Keratinocyte (primary cell): Measurements from ENCODE around the gene HSF5. TPM values are rescaled to one million over a fixed set of nuclear protein-coding genes. Genes with fewer than 3 reads are reported as not detected.

Source experiments
- DNase-seq: peaks from one replicate; pipeline ENCODE4 v3.0.0-alpha.2; 2011; ENCODE audit warnings: low read depth, missing footprints, low spot score
- FAIRE-seq: peaks from 2 replicates; lab custom pipeline; 2011; peaks lifted over from hg19 to GRCh38; lab: Jason Lieb, UNC
- H2AFZ ChIP-seq: 2 replicates; pipeline ENCODE4 v1.6.0; 2012; ENCODE audit warnings: low read length, control low read depth, inconsistent platforms; ENCODE audit not compliant: control insufficient read depth
- H3K27ac ChIP-seq: 2 replicates; pipeline ENCODE4 v1.5.1; 2011; ENCODE audit warnings: low read length; ENCODE audit not compliant: control insufficient read depth, insufficient read depth
- H3K27me3 ChIP-seq: 3 replicates; pipeline ENCODE4 v1.6.0; 2011; ENCODE audit warnings: low read length; ENCODE audit not compliant: control insufficient read depth, insufficient read depth; ENCODE audit errors: extremely low read depth
- H3K36me3 ChIP-seq, 2 experiments: 2 replicates in 1 of 2; 3 replicates in 1 of 2; pipeline ENCODE4 v1.5.1; 2011; ENCODE audit warnings: low read length in 2 of 2, mild to moderate bottlenecking in 1 of 2; ENCODE audit not compliant: control insufficient read depth in 2 of 2, insufficient read depth in 2 of 2; ENCODE audit errors: extremely low read depth in 1 of 2
- H3K4me1 ChIP-seq: 3 replicates; pipeline ENCODE4 v1.5.1; 2011; ENCODE audit warnings: low read length; ENCODE audit not compliant: control insufficient read depth, insufficient read depth; ENCODE audit errors: extremely low read depth
- H3K4me2 ChIP-seq: 3 replicates; pipeline ENCODE4 v1.6.0; 2011; ENCODE audit warnings: low read depth, low read length; ENCODE audit not compliant: control insufficient read depth, insufficient read depth; ENCODE audit errors: extremely low read depth
- H3K4me3 ChIP-seq, 3 experiments: fragments of 200-600 bp in 1 of 3; sonication (generic) in 1 of 3; 2 replicates in 2 of 3; 3 replicates in 1 of 3; pipeline ENCODE4 v1.5.1; 2011 to 2016; ENCODE audit warnings: low read length in 3 of 3, mild to moderate bottlenecking in 3 of 3, control low read depth in 2 of 3, inconsistent platforms in 1 of 3, low read depth in 1 of 3, mixed read lengths in 1 of 3, mixed run types in 1 of 3, moderate library complexity in 1 of 3; ENCODE audit not compliant: control insufficient read depth in 2 of 3, insufficient read depth in 2 of 3; ENCODE audit errors: extremely low read depth in 1 of 3
- H3K79me2 ChIP-seq: 2 replicates; pipeline ENCODE4 v1.6.0; 2012; ENCODE audit warnings: low read length; ENCODE audit not compliant: control insufficient read depth, insufficient read depth
- H3K9ac ChIP-seq: 3 replicates; pipeline ENCODE4 v1.6.0; 2011; ENCODE audit warnings: low read length; ENCODE audit not compliant: control insufficient read depth, insufficient read depth; ENCODE audit errors: extremely low read depth
- H3K9me1 ChIP-seq: 3 replicates; pipeline ENCODE4 v1.6.0; 2011; ENCODE audit warnings: low read length; ENCODE audit not compliant: control insufficient read depth, insufficient read depth; ENCODE audit errors: extremely low read depth
- H3K9me3 ChIP-seq: 2 replicates; pipeline ENCODE4 v1.5.1; 2012; ENCODE audit warnings: low read depth, low read length; ENCODE audit not compliant: control insufficient read depth
- H4K20me1 ChIP-seq: 3 replicates; pipeline ENCODE4 v1.6.0; 2011; ENCODE audit warnings: low read length; ENCODE audit not compliant: control insufficient read depth, insufficient read depth; ENCODE audit errors: extremely low read depth
- EZH2 ChIP-seq: IDR thresholded peaks from one replicate; pipeline ENCODE4 v1.6.1; 2012; ENCODE audit warnings: inconsistent platforms, mild to moderate bottlenecking, low read length, moderate library complexity
- dilution Hi-C: fragments of 300-500 bp; cut with MboI; formaldehyde crosslinking; loops from one replicate; pipeline ENCODE4 v1.7.0; 2020; ENCODE audit warnings: low sequenced_read_pairs; ENCODE audit not compliant: extremely low pct_ligation_motif_present
- polyA plus RNA-seq, 5 experiments: library from polyadenylated mRNA; depleted of rRNA in 3 of 5; stranded (reverse) in 3 of 5; stranded (forward) in 1 of 5; unstranded in 1 of 5; fragments of >200 nt; gene quantifications; 1 replicate in 1 of 5; 2 replicates in 3 of 5; 3 replicates in 1 of 5; pipeline versions ENCODE4 v1.2.1 to v1.2.3, GENCODE V29; 2011 to 2012; ENCODE audit warnings: missing spikeins in 2 of 5, low read depth in 1 of 5, low replicate concordance in 1 of 5
- TF ChIP-seq, protein P1 (sequence below), 3 experiments: IDR thresholded peaks in 1 of 3; conservative IDR thresholded peaks in 1 of 3; optimal IDR thresholded peaks in 1 of 3; 2 replicates in 2 of 3; 3 replicates in 1 of 3; pipeline versions ENCODE3 to v1.5.1; 2011; ENCODE audit warnings: low read length in 3 of 3, mild to moderate bottlenecking in 3 of 3, moderate library complexity in 2 of 3, control low read depth in 1 of 3, inconsistent platforms in 1 of 3; ENCODE audit not compliant: insufficient read depth in 2 of 3; ENCODE audit errors: extremely low read depth in 1 of 3

Gene HSF5
- polyA plus RNA-seq, 1 donor (not counting 4 experiments of a cell fraction or from before 2014, with no cell fraction given): 0.01 TPM

DNA sequence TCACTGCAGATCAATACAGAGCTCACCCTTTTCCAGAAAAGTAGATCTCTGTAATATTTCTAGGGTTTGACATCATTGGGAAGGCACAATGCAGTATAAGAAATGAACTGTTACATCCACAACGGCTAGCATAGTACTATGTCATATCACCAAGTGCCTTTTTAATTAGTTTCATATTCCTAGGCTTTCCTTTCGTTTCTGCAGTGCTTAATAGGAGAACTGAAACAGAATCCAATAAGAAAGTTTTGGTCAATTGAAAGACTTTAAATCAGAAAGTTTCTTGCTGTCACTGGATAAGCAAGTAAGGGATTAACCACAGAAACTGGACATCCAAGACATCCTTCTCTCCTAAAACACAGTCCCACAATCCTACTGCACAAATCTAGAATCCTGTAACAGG is 67.4 kb downstream of the HSF5 start:
- H3K4me3 ChIP-seq: no peak overlapping the region
- TF ChIP-seq, protein P1, sequence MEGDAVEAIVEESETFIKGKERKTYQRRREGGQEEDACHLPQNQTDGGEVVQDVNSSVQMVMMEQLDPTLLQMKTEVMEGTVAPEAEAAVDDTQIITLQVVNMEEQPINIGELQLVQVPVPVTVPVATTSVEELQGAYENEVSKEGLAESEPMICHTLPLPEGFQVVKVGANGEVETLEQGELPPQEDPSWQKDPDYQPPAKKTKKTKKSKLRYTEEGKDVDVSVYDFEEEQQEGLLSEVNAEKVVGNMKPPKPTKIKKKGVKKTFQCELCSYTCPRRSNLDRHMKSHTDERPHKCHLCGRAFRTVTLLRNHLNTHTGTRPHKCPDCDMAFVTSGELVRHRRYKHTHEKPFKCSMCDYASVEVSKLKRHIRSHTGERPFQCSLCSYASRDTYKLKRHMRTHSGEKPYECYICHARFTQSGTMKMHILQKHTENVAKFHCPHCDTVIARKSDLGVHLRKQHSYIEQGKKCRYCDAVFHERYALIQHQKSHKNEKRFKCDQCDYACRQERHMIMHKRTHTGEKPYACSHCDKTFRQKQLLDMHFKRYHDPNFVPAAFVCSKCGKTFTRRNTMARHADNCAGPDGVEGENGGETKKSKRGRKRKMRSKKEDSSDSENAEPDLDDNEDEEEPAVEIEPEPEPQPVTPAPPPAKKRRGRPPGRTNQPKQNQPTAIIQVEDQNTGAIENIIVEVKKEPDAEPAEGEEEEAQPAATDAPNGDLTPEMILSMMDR (optimal IDR thresholded peaks at IDR 0.05 in 1 of 3, IDR thresholded peaks at IDR 0.05 in 1 of 3, conservative IDR thresholded peaks at IDR 0.05 in 1 of 3; ENCODE audit: extremely low read depth in 1 of 3, insufficient read depth in 2 of 3, low read length in 3 of 3): no peak
- TF ChIP-seq EZH2: no peak
- H3K9ac ChIP-seq: no peak overlapping the region
- H4K20me1 ChIP-seq: no peaks in the 10 kb centered on the region
- H3K9me3 ChIP-seq: no peaks in the 10 kb centered on the region
- no peak overlapping the region for H3K27ac ChIP-seq
- dilution Hi-C loops: no loop called here
- no peaks in the 10 kb centered on the region for H3K27me3 ChIP-seq
- H3K36me3 ChIP-seq: no peaks in the 10 kb centered on the region
- H2AFZ ChIP-seq: no peak overlapping the region
- H3K79me2 ChIP-seq: peaks cover 14% of the 10 kb centered on the region
- FAIRE-seq (no peak), DNase-seq (no peak)
- H3K4me1 ChIP-seq: peaks cover 4% of the 10 kb centered on the region
- no peak overlapping the region for H3K4me2 ChIP-seq
- H3K9me1 ChIP-seq: no peaks in the 10 kb centered on the region

DNA sequence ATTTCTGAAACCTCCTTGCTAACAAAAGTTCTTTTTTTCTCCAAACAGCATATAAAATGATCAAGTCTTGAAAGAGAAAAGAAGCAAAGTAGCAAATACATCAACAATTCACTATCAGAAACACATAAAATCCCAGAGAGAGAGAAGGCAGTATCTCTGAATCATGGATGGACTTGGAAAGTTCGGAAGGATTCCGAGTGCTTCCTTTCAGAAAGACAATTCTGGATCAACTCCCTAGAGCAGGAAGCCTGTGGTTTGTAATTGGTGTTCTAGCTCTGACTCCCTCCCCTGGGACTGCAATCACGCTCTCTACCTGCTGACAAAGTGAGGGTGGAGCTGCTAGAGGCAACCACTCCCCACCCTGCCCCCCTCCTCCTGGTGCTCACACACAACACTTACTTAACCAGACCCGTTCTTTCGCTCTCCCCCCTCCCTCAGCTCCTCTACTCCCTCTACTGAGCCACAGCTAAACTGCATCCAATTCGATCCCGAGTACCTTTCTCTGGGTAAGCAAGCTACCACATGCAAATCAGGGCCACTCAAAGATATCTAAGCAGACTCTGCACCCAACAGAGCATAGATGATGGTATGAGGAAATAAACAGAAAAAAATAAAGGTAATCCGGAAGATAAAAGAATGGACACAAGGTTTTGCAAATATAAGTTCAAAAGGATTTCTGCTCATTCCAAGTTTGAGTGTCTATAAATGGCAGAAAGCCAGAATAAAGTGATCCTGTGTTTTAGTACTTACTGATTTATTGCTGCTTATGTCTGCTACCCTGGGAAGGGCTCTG is 70.7 kb downstream of the HSF5 start, which contains the start of gene RNF43:
Gene RNF43, minus strand, starts transcription at position 235 of the 793 bp plus-strand sequence. CDS start 1,957 bp downstream, outside the sequence.
- Histone ChIP-seq H3K4me2 (peak within 1 kb of the TSS; percentile 93), H3K9ac (peak within 1 kb of the TSS; percentile 91), H3K79me2 (peaks cover 47% of the 10 kb centered on the region), H3K4me3 (peak within 1 kb of the TSS; percentile 64 to 97 (median 95)), H3K4me1 (peaks cover 4% of the 10 kb centered on the region), H3K9me3 (no peaks in the 10 kb centered on the region), H3K36me3 (no peaks in the 10 kb centered on the region), H3K27me3 (no peaks in the 10 kb centered on the region), H2AFZ (no peak within 1 kb of the TSS), H3K27ac (peak within 1 kb of the TSS; percentile 95), H4K20me1 (no peaks in the 10 kb centered on the region), H3K9me1 (no peaks in the 10 kb centered on the region)
- TF ChIP-seq EZH2: no peak
- TF ChIP-seq, protein P1 (optimal IDR thresholded peaks at IDR 0.05 in 1 of 3, IDR thresholded peaks at IDR 0.05 in 1 of 3, conservative IDR thresholded peaks at IDR 0.05 in 1 of 3; ENCODE audit: extremely low read depth in 1 of 3, insufficient read depth in 2 of 3, low read length in 3 of 3): peak; percentile 91 to 95 (median 92)
- peak; percentile 100 for FAIRE-seq
- dilution Hi-C loops: no loop called here
- peak; percentile 97 for DNase-seq
